Mesenchymal stem cell (in vitro differentiated cells and primary cell): ENCODE measurements around the gene AARSD1.
"Not testable (repeated sequence)": the region's sequence is repeated elsewhere in the genome, so short reads cannot be mapped to it uniquely, and the experiment has no call there.

Experiments used
- DNase-seq: peaks from one replicate; pipeline ENCODE4 v3.0.0-alpha.2; 2013
- H2AFZ ChIP-seq: one replicate; pipeline ENCODE4 v1.6.1; 2013; ENCODE audit warnings: low read depth, mild to moderate bottlenecking, control low read depth, inconsistent platforms, low read length, moderate library complexity
- H2AK5ac ChIP-seq: 2 replicates; pipeline ENCODE4 v1.6.1; 2013; ENCODE audit warnings: low read length, moderate library complexity, mild to moderate bottlenecking, inconsistent platforms; ENCODE audit not compliant: severe bottlenecking
- H2BK120ac ChIP-seq: one replicate; pipeline ENCODE4 v1.6.1; 2013; ENCODE audit warnings: low read depth, mild to moderate bottlenecking, inconsistent platforms, low read length, moderate library complexity
- H2BK12ac ChIP-seq, 2 experiments: one replicate each; pipeline ENCODE4 v1.6.1; 2013; ENCODE audit warnings: inconsistent platforms in 2 of 2, low read length in 2 of 2, mild to moderate bottlenecking in 2 of 2, moderate library complexity in 2 of 2, control low read depth in 1 of 2
- H2BK15ac ChIP-seq: one replicate; pipeline ENCODE4 v1.6.1; 2013; ENCODE audit warnings: mild to moderate bottlenecking, low read depth, inconsistent platforms; ENCODE audit not compliant: poor library complexity, severe bottlenecking
- H2BK5ac ChIP-seq: 2 replicates; pipeline ENCODE4 v1.6.1; 2013; ENCODE audit warnings: low read depth, mild to moderate bottlenecking, low read length, control low read depth, inconsistent platforms; ENCODE audit not compliant: poor library complexity, severe bottlenecking
- H3K14ac ChIP-seq, 2 experiments: one replicate each; pipeline ENCODE4 v1.6.1; 2013; ENCODE audit warnings: inconsistent platforms in 2 of 2, low read length in 2 of 2, control low read depth in 1 of 2, mild to moderate bottlenecking in 1 of 2, moderate library complexity in 1 of 2
- H3K18ac ChIP-seq, 2 experiments: one replicate each; pipeline ENCODE4 v1.6.1; 2013; ENCODE audit warnings: inconsistent platforms in 2 of 2, low read length in 2 of 2, control low read depth in 1 of 2, low read depth in 1 of 2, mild to moderate bottlenecking in 1 of 2
- H3K23ac ChIP-seq, 2 experiments: one replicate each; pipeline ENCODE4 v1.6.1; 2013; ENCODE audit warnings: inconsistent platforms in 2 of 2, low read length in 2 of 2, mild to moderate bottlenecking in 2 of 2, moderate library complexity in 2 of 2, control low read depth in 1 of 2
- H3K27ac ChIP-seq: 2 replicates; pipeline ENCODE4 v1.5.1; 2013; ENCODE audit warnings: mild to moderate bottlenecking, moderate library complexity, low read length, control low read depth, inconsistent platforms; ENCODE audit not compliant: poor library complexity, severe bottlenecking
- H3K27me3 ChIP-seq, 2 experiments: 2 replicates each; pipeline versions ENCODE4 v1.6.1 to v1.7.0; 2013; ENCODE audit warnings: low read length in 2 of 2, mild to moderate bottlenecking in 2 of 2, moderate library complexity in 2 of 2, control low read depth in 1 of 2, inconsistent platforms in 1 of 2; ENCODE audit not compliant: control insufficient read depth in 1 of 2, insufficient read depth in 1 of 2
- H3K36me3 ChIP-seq, 2 experiments: 2 replicates each; pipeline versions ENCODE4 v1.6.1 to v1.7.0; 2013; ENCODE audit warnings: low read length in 2 of 2, control low read depth in 1 of 2, inconsistent platforms in 1 of 2, low read depth in 1 of 2, mild to moderate bottlenecking in 1 of 2; ENCODE audit not compliant: insufficient read depth in 2 of 2, control insufficient read depth in 1 of 2
- H3K4ac ChIP-seq, 2 experiments: one replicate each; pipeline ENCODE4 v1.6.1; 2013; ENCODE audit warnings: inconsistent platforms in 2 of 2, low read length in 2 of 2, mild to moderate bottlenecking in 2 of 2, moderate library complexity in 2 of 2, control low read depth in 1 of 2, low read depth in 1 of 2
- H3K4me1 ChIP-seq: 2 replicates; pipeline ENCODE4 v1.6.1; 2013; ENCODE audit warnings: low read depth, low read length, control low read depth; ENCODE audit not compliant: control insufficient read depth, insufficient read depth
- H3K4me2 ChIP-seq: 2 replicates; pipeline ENCODE4 v1.6.1; 2013; ENCODE audit warnings: low read length, mild to moderate bottlenecking, inconsistent platforms; ENCODE audit not compliant: poor library complexity, severe bottlenecking
- H3K4me3 ChIP-seq, 2 experiments: 2 replicates each; pipeline versions ENCODE4 v1.5.1 to v1.7.0; 2013; ENCODE audit warnings: low read length in 2 of 2, mild to moderate bottlenecking in 2 of 2, control low read depth in 1 of 2, low read depth in 1 of 2; ENCODE audit not compliant: insufficient read depth in 1 of 2
- H3K79me1 ChIP-seq: replicated peaks from 2 replicates; pipeline ENCODE4 v1.6.1; 2013; ENCODE audit warnings: mild to moderate bottlenecking, control low read depth, low read length, inconsistent platforms; ENCODE audit not compliant: poor library complexity, severe bottlenecking
- H3K9ac ChIP-seq: 2 replicates; pipeline ENCODE4 v1.7.0; 2013; ENCODE audit warnings: mild to moderate bottlenecking, low read length, moderate library complexity
- H3K9me3 ChIP-seq: 2 replicates; pipeline ENCODE4 v1.7.0; 2013; ENCODE audit warnings: mild to moderate bottlenecking, low read length; ENCODE audit not compliant: control insufficient read depth
- H4K8ac ChIP-seq: one replicate; pipeline ENCODE4 v1.6.1; 2013; ENCODE audit warnings: inconsistent platforms, mild to moderate bottlenecking, low read length, moderate library complexity
- H4K91ac ChIP-seq: one replicate; pipeline ENCODE4 v1.6.1; 2013; ENCODE audit warnings: mild to moderate bottlenecking, low read length, inconsistent platforms
- WGBS: methylation state at CpG from one replicate; pipeline ENCODE4 v1.1.7; 2013; ENCODE audit warnings: mixed read lengths; 5-methylcytosine and 5-hydroxymethylcytosine counted together

Gene AARSD1

DNA sequence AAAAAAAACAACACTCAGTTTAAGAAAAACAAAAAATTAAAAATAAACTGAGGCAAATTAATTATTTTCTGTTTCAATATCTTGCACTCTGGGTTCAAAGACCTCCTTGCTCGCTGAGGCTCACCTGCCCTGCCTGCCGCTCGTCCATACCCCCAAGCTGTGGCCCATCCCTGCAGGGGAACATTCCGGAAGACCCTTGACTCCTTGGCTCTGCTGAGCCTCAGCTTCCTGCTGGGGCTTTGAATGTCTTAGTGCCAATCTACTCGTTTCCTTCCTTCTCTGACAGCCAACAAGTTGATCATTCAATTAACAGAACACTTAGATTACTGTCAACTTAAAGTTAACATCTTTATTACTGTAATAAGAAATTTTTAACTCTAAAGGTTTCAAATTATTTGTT is 39.4 kb downstream of the AARSD1 start:
- H3K36me3 ChIP-seq, result no peaks in the 10 kb centered on the region
- no peaks in the 10 kb centered on the region for H3K79me1 ChIP-seq
- H3K9ac ChIP-seq, result no peak overlapping the region
- no peak overlapping the region for H3K4me3 ChIP-seq
- H4K8ac ChIP-seq, result no peak overlapping the region
- no peak overlapping the region for H2AFZ ChIP-seq
- WGBS, result 44% methylated on average over 4 of the region's 5 CpGs
- no peak overlapping the region for H3K18ac ChIP-seq
- H2AK5ac ChIP-seq, result no peak overlapping the region
- peaks cover 4 to 22% of the 10 kb centered on the region in 2 experiments for H3K27me3 ChIP-seq
- H3K4ac ChIP-seq, result no peak overlapping the region
- H2BK120ac ChIP-seq, result no peak overlapping the region
- H3K4me1 ChIP-seq, result peaks cover 2% of the 10 kb centered on the region
- H3K14ac ChIP-seq, result no peak overlapping the region
- no peak overlapping the region for H3K4me2 ChIP-seq
- no peak for DNase-seq
- no peak overlapping the region for H3K23ac ChIP-seq
- no peak overlapping the region for H2BK5ac ChIP-seq
- no peak overlapping the region for H2BK12ac ChIP-seq
- H2BK15ac ChIP-seq, result no peak overlapping the region
- H3K9me3 ChIP-seq, result no peaks in the 10 kb centered on the region
- H4K91ac ChIP-seq, result no peak overlapping the region
- H3K27ac ChIP-seq, result no peak overlapping the region

DNA sequence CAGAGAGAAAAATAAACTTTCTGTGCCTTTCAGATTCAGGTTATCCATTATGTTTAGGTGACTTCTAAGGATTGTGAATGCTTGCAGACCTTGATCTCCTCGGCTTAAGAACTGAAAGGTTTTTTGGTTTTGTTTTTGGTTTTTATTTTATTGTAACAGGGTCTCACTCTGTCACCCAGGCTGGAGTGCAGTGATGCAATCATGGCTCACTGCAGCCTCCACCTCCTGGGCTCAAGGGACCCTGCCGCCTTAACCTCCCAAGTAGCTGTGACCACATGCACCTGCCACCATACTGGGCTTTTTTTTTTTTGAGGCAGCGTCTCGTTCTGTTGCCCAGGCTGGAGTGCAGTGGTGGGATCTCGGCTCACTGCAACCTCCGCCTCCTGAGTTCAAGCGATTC is 40.8 kb downstream of the AARSD1 start:
- H3K18ac ChIP-seq, H2BK15ac ChIP-seq, H2BK12ac ChIP-seq, DNase-seq, H3K4me1 ChIP-seq, H2AK5ac ChIP-seq, H3K79me1 ChIP-seq, H3K9me3 ChIP-seq, H3K27ac ChIP-seq, H2BK120ac ChIP-seq, H2AFZ ChIP-seq, H2BK5ac ChIP-seq, H4K8ac ChIP-seq, H3K36me3 ChIP-seq, H3K23ac ChIP-seq, H3K4me3 ChIP-seq, H3K14ac ChIP-seq, H3K9ac ChIP-seq, H3K4me2 ChIP-seq, H3K4ac ChIP-seq, H4K91ac ChIP-seq: not testable (repeated sequence)
- H3K27me3 ChIP-seq, result peaks cover 4 to 30% of the 10 kb centered on the region in 2 experiments
- WGBS, result 92% methylated on average over 7 of the region's 7 CpGs

DNA sequence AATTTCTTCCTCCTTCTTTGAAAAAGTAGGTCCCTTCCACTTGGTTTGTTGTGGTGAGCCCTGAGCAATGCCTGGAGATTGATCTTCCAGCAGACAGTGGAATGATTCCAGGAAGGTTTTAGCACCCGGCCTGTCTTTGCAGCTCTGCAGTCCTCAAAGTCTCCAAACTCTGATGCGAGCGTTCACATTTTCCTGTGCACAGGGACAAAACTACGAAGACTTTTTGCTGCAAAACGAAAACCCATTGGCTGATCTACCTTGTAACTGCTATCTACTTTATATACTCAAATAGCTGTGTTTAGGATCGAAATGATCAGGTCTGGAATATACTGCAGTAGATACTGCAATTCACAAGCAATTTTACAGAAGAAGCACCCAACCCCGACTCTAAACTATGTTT is 42.0 kb downstream of the AARSD1 start:
- no peak overlapping the region for H3K27ac ChIP-seq
- H3K4me1 ChIP-seq, result peaks cover 1% of the 10 kb centered on the region
- no peak overlapping the region for H2AK5ac ChIP-seq
- H3K14ac ChIP-seq, result no peak overlapping the region
- H3K4me3 ChIP-seq, result no peak overlapping the region
- no peaks in the 10 kb centered on the region for H3K9me3 ChIP-seq
- H3K27me3 ChIP-seq, result peaks cover 4 to 30% of the 10 kb centered on the region in 2 experiments
- WGBS, result 75% methylated on average over 6 of the region's 7 CpGs
- DNase-seq, result no peak
- no peaks in the 10 kb centered on the region for H3K79me1 ChIP-seq
- H2AFZ ChIP-seq, result no peak overlapping the region
- no peak overlapping the region for H2BK12ac ChIP-seq
- H2BK15ac ChIP-seq, result no peak overlapping the region
- H3K36me3 ChIP-seq, result no peaks in the 10 kb centered on the region
- no peak overlapping the region for H3K4ac ChIP-seq
- H3K23ac ChIP-seq, result no peak overlapping the region
- no peak overlapping the region for H3K4me2 ChIP-seq
- no peak overlapping the region for H3K18ac ChIP-seq
- H4K91ac ChIP-seq, result no peak overlapping the region
- H3K9ac ChIP-seq, result no peak overlapping the region
- H4K8ac ChIP-seq, result no peak overlapping the region
- H2BK5ac ChIP-seq, result no peak overlapping the region
- no peak overlapping the region for H2BK120ac ChIP-seq

DNA sequence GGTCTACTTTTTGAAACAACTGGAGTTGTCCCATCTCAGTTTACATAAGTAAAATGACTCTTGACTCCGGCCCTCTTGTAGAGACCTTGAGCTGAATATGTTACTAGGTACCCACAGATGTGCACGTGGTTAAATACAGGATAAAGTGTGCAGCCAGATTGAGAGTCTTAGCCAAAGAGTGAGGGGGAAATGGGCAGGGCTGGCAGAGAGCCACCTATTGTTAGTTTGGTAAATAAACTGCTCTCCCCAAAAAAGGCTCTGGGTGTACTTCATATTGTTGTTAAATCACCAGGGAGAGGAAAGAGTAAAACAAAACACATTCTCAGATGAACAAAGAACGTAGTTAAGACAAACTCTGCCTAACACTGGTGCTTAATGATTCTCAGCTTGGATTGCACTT is 43.3 kb downstream of the AARSD1 start:
- no peak for DNase-seq
- no peak overlapping the region for H4K91ac ChIP-seq
- H2BK15ac ChIP-seq, result no peak overlapping the region
- no peaks in the 10 kb centered on the region for H3K9me3 ChIP-seq
- no peak overlapping the region for H2BK12ac ChIP-seq
- H3K4ac ChIP-seq, result no peak overlapping the region
- 67% methylated on average over 2 of the region's 3 CpGs for WGBS
- H3K14ac ChIP-seq, result no peak overlapping the region
- no peak overlapping the region for H3K27ac ChIP-seq
- no peaks in the 10 kb centered on the region for H3K36me3 ChIP-seq
- no peak overlapping the region for H2BK120ac ChIP-seq
- no peak overlapping the region for H3K4me2 ChIP-seq
- H2AK5ac ChIP-seq, result no peak overlapping the region
- no peak overlapping the region for H3K23ac ChIP-seq
- H3K27me3 ChIP-seq, result peaks cover 4 to 30% of the 10 kb centered on the region in 2 experiments
- no peak overlapping the region for H3K4me3 ChIP-seq
- H2AFZ ChIP-seq, result no peak overlapping the region
- no peak overlapping the region for H3K18ac ChIP-seq
- no peak overlapping the region for H4K8ac ChIP-seq
- H3K79me1 ChIP-seq, result no peaks in the 10 kb centered on the region
- no peak overlapping the region for H3K9ac ChIP-seq
- no peak overlapping the region for H2BK5ac ChIP-seq
- peaks cover 1% of the 10 kb centered on the region for H3K4me1 ChIP-seq
